Breast epithelium (tissue), 4 donors: Measurements from ENCODE around the gene PKD2L1. TPM values are rescaled to one million over a fixed set of nuclear protein-coding genes. Genes with fewer than 3 reads are reported as not detected.

ENCODE experiments used
- DNase-seq, 2 donors: peaks; one replicate each; pipeline ENCODE4 v3.0.0-alpha.2; 2019; ENCODE audit warnings: low spot score in 2 of 2
- H3K27ac ChIP-seq, 2 donors: fragments of 200-600 bp; sonication (generic) in 1 of 2; one replicate each; pipeline ENCODE4 v1.5.1; 2016 to 2019; ENCODE audit warnings: mild to moderate bottlenecking in 1 of 2
- H3K27me3 ChIP-seq, 2 donors: fragments of 200-600 bp; sonication (generic) in 1 of 2; one replicate each; pipeline versions ENCODE4 v1.5.1 to v1.6.0; 2017 to 2019; ENCODE audit warnings: control low read depth in 1 of 2, mild to moderate bottlenecking in 1 of 2
- H3K36me3 ChIP-seq: fragments of 200-600 bp; one replicate; pipeline ENCODE4 v1.5.1; 2019
- H3K4me1 ChIP-seq, 2 donors: fragments of 200-600 bp; sonication (generic); one replicate each; pipeline ENCODE4 v1.5.1; 2016 to 2019; ENCODE audit warnings: control low read depth in 1 of 2
- H3K4me3 ChIP-seq, 3 donors: fragments of 200-600 bp; sonication (generic); 1 replicate in 2 of 3; 2 replicates in 1 of 3; pipeline ENCODE4 v1.5.1; 2016 to 2019; ENCODE audit warnings: mild to moderate bottlenecking in 3 of 3, moderate library complexity in 2 of 3
- H3K9me3 ChIP-seq, 2 donors: fragments of 200-600 bp; sonication (generic) in 1 of 2; one replicate each; pipeline ENCODE4 v1.5.1; 2016 to 2019; ENCODE audit warnings: control low read depth in 1 of 2
- CTCF ChIP-seq, 3 donors: fragments of 450-650 bp; IDR thresholded peaks; one replicate each; pipeline ENCODE4 v1.5.1; 2016 to 2017; ENCODE audit warnings: antibody characterized with exemption in 3 of 3, mild to moderate bottlenecking in 3 of 3, moderate library complexity in 3 of 3
- POLR2A ChIP-seq: fragments of 450-650 bp; IDR thresholded peaks from one replicate; pipeline ENCODE4 v1.6.1; 2016; ENCODE audit warnings: antibody characterized with exemption, mild to moderate bottlenecking, moderate library complexity
- POLR2AphosphoS5 ChIP-seq, 3 donors: sonication (generic); formaldehyde crosslinking; IDR thresholded peaks; one replicate each; pipeline ENCODE4 v1.6.1; 2017; ENCODE audit warnings: antibody characterized with exemption in 3 of 3
- intact Hi-C: fragments of 100-400 bp; cut with DNase I; formaldehyde crosslinking; loops from one replicate; pipeline ENCODE4 v1.15.1; 2023; ENCODE audit warnings: low total_unique reads
- total RNA-seq, 3 donors: library from RNA; depleted of rRNA; stranded (reverse); fragments of >200 nt; gene quantifications; one replicate each; pipeline ENCODE4 v1.1.0, GENCODE V29; 2016

The PKD2L1 gene
- total RNA-seq, 3 donors from 2014 or later, result 0.32 to 1.5 TPM; not detected in 1

DNA sequence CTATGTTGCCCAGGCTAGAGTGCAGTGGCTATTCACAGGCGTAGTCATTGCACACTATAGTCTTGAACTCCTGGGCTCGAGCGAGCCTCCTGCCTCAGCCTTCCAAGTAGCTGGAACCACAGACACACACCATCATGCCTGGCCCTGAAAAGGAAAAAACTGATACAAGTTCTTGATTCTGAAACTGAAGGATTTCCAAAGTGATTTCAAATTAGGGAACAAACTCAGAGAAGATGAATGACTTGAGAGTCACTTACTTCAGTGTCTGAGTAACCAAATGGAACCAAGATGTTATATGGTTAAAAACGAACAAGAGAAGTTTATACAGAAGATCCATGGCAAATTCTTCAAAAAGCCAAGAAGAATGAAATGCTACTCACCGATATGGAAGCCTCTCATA is 77.0 kb downstream of the PKD2L1 start:
- H3K9me3 ChIP-seq, result no peaks in the 10 kb centered on the region
- intact Hi-C loops, result no loop called here
- no peak for DNase-seq
- no peak overlapping the region for H3K27ac ChIP-seq
- H3K36me3 ChIP-seq, result no peaks in the 10 kb centered on the region
- H3K4me3 ChIP-seq, result no peak overlapping the region
- H3K27me3 ChIP-seq, result no peaks in the 10 kb centered on the region
- no peaks in the 10 kb centered on the region for H3K4me1 ChIP-seq
- no peak for TF ChIP-seq POLR2A
- TF ChIP-seq CTCF (IDR thresholded peaks at IDR 0.05), result no peak
- TF ChIP-seq POLR2AphosphoS5 (IDR thresholded peaks at IDR 0.05), result no peak

- TF ChIP-seq POLR2A, result no peak
- no peak for TF ChIP-seq CTCF (IDR thresholded peaks at IDR 0.05)
- TF ChIP-seq POLR2AphosphoS5 (IDR thresholded peaks at IDR 0.05), result no peak
- Histone ChIP-seq H3K27me3 (no peaks in the 10 kb centered on the region), H3K36me3 (no peaks in the 10 kb centered on the region), H3K4me3 (no peak overlapping the region), H3K27ac (no peak overlapping the region), H3K9me3 (no peaks in the 10 kb centered on the region), H3K4me1 (no peaks in the 10 kb centered on the region)
- intact Hi-C loops, result no loop called here
- DNase-seq, result no peak
Measured at GRCh38 chr10:100248820-100249219, 81.2 kb downstream of the PKD2L1 start.

- Histone ChIP-seq H3K36me3 (no peaks in the 10 kb centered on the region), H3K9me3 (no peaks in the 10 kb centered on the region), H3K4me3 (no peak overlapping the region), H3K27me3 (no peaks in the 10 kb centered on the region), H3K4me1 (no peaks in the 10 kb centered on the region), H3K27ac (no peak overlapping the region)
- TF ChIP-seq CTCF (IDR thresholded peaks at IDR 0.05) (no peak), POLR2AphosphoS5 (IDR thresholded peaks at IDR 0.05) (no peak), POLR2A (no peak)
- DNase-seq, result no peak
- intact Hi-C loops, result no loop called here
Measured at GRCh38 chr10:100245484-100246220, 84.4 kb downstream of the PKD2L1 start.

DNA sequence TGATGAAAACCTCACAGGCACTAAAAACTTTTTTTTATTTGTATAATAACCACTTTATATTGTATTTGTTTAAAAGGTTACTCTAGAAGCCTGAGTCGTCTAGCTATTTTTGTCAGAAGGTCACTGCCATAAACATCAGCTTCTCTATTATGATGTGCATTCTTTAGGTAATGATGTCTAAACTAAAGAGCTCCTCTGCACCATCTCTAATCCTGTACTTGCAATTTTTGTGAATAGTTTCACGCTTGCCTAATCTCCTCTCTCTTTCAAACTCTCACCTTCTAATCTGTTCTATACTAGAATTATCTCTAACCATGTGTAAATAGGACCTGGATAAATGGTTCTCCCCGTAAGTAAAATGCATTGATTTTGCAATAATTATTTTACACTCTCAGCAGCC is 90.2 kb downstream of the PKD2L1 start:
- no peaks in the 10 kb centered on the region for H3K36me3 ChIP-seq
- no peaks in the 10 kb centered on the region for H3K27me3 ChIP-seq
- H3K27ac ChIP-seq, result no peak overlapping the region
- DNase-seq, result no peak
- no peak overlapping the region for H3K4me3 ChIP-seq
- TF ChIP-seq POLR2A (no peak), CTCF (IDR thresholded peaks at IDR 0.05) (no peak), POLR2AphosphoS5 (IDR thresholded peaks at IDR 0.05) (no peak)
- no peaks in the 10 kb centered on the region for H3K4me1 ChIP-seq
- intact Hi-C loops, result no loop called here
- no peaks in the 10 kb centered on the region for H3K9me3 ChIP-seq

DNA sequence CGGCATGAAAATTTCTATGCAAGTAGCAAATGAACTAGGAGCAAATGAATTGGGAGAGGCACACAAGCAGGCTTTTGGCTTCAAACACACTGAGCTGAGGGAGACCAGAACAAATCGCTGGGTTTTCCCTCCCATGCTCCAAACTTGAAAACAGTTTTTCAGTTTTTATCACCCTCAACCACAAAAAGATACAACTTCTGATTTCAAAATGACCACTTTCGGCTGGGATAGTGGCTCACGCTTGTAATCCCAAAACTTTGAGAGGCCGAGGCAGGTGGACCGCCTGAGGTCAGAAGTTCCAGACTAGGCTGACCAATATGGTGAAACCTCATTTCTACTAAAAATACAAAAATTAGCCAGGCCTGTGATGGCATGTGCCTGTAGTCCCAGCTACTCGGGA is 91.6 kb downstream of the PKD2L1 start:
- H3K9me3 ChIP-seq, result no peaks in the 10 kb centered on the region
- no peaks in the 10 kb centered on the region for H3K27me3 ChIP-seq
- no peak overlapping the region for H3K27ac ChIP-seq
- TF ChIP-seq POLR2A, result no peak
- no peaks in the 10 kb centered on the region for H3K36me3 ChIP-seq
- intact Hi-C loops, result no loop called here
- no peak overlapping the region for H3K4me3 ChIP-seq
- H3K4me1 ChIP-seq, result no peaks in the 10 kb centered on the region
- no peak for DNase-seq

Other genes with a start within 250 kb of the PKD2L1 start
- not detected for gene CPN1, start 248.4 kb downstream of the PKD2L1 start, total RNA-seq
- 10 to 100 TPM; 22.4 to 30.2 (median 23.3) TPM for gene ERLIN1, start 144.2 kb downstream of the PKD2L1 start, total RNA-seq
- gene CHUK, start 100.6 kb downstream of the PKD2L1 start, total RNA-seq, result 10 to 100 TPM; 19.7 to 26.6 (median 23.7) TPM
- 10 to 100 TPM; 22.6 to 31.2 (median 25.2) TPM for gene CWF19L1, start 62.6 kb downstream of the PKD2L1 start, total RNA-seq
- 10 to 100 TPM; 25.9 to 28.0 (median 26.5) TPM for gene BLOC1S2, start 43.5 kb downstream of the PKD2L1 start, total RNA-seq
- 100 to 1,000 TPM in 2 of 3 donors, 10 to 100 TPM in 1; 72.8 to 461 (median 112) TPM for gene SCD, start 17.0 kb upstream of the PKD2L1 start, total RNA-seq
- gene WNT8B, start 132.8 kb upstream of the PKD2L1 start, total RNA-seq, result not detected
- gene SEC31B, start 189.6 kb upstream of the PKD2L1 start, total RNA-seq, result 10 to 100 TPM in 2 of 3 donors, 1 to 10 TPM in 1; 9.8 to 18.1 (median 12.1) TPM
- gene NDUFB8, start 199.6 kb upstream of the PKD2L1 start, total RNA-seq, result 100 to 1,000 TPM; 143 to 148 (median 144) TPM
- gene HIF1AN, start 205.7 kb upstream of the PKD2L1 start, total RNA-seq, result 10 to 100 TPM; 11.4 to 20.6 (median 15.4) TPM